H1 (cell line): ENCODE measurements around the gene CXXC5. TPM values are rescaled to one million over a fixed set of nuclear protein-coding genes. Genes with fewer than 3 reads are reported as not detected.

Source experiments
- CTCF ChIA-PET: fragments of 300-600 bp; sonication (Branson Sonifier 250); formaldehyde crosslinking; loops from one replicate; lab custom pipeline; 2021; ENCODE audit not compliant: partially characterized antibody; lab: Charles Lee
- POLR2A ChIA-PET: fragments of 300-600 bp; sonication (Branson Sonifier 250); formaldehyde crosslinking; loops from one replicate; lab custom pipeline; 2021; ENCODE audit warnings: inconsistent platforms; ENCODE audit not compliant: partially characterized antibody; lab: Charles Lee
- DNase-seq, 2 experiments: peaks; one replicate each; pipeline versions ENCODE4 v3.0.0 to v3.0.0-alpha.2; 2010 to 2022; ENCODE audit warnings: low spot score in 2 of 2, low read depth in 1 of 2, mixed read lengths in 1 of 2
- FAIRE-seq: peaks from 2 replicates; lab custom pipeline; 2011; peaks lifted over from hg19 to GRCh38; lab: Jason Lieb, UNC
- H2AFZ ChIP-seq: 2 replicates; pipeline ENCODE4 v1.8.1; 2012; ENCODE audit warnings: low read length, inconsistent platforms
- H2AK5ac ChIP-seq: 2 replicates; pipeline ENCODE4 v1.6.1; 2013; ENCODE audit warnings: low read depth, low read length
- H2BK120ac ChIP-seq: replicated peaks from 2 replicates; pipeline ENCODE3; 2013; ENCODE audit warnings: low read depth, low read length, inconsistent platforms
- H2BK12ac ChIP-seq: 2 replicates; pipeline ENCODE4 v1.6.1; 2013; ENCODE audit warnings: low read depth, low read length
- H2BK15ac ChIP-seq: 2 replicates; pipeline ENCODE4 v1.6.1; 2013; ENCODE audit warnings: low read length
- H2BK20ac ChIP-seq: 2 replicates; pipeline ENCODE4 v1.6.1; 2013; ENCODE audit warnings: low read length
- H2BK5ac ChIP-seq: 2 replicates; pipeline ENCODE4 v1.6.1; 2013; ENCODE audit warnings: low read depth, low read length
- H3K14ac ChIP-seq: 2 replicates; pipeline ENCODE4 v1.6.1; 2013; ENCODE audit warnings: inconsistent platforms; ENCODE audit not compliant: insufficient read length
- H3K18ac ChIP-seq: 2 replicates; pipeline ENCODE4 v1.6.1; 2013; ENCODE audit warnings: low read length; ENCODE audit errors: extremely low read depth
- H3K23ac ChIP-seq: 2 replicates; pipeline ENCODE4 v1.6.1; 2013; ENCODE audit warnings: inconsistent platforms; ENCODE audit not compliant: insufficient read length
- H3K23me2 ChIP-seq: 2 replicates; pipeline ENCODE4 v1.6.1; 2013; ENCODE audit warnings: low read depth, low read length
- H3K27ac ChIP-seq: 2 replicates; pipeline ENCODE4 v1.6.1; 2011; ENCODE audit warnings: low read depth, low read length, inconsistent platforms
- H3K27me3 ChIP-seq, 4 experiments: replicated peaks in 1 of 4; 1 replicate in 1 of 4; 2 replicates in 3 of 4; pipeline versions ENCODE4 v1.6.1 to v1.8.1; 2011 to 2013; ENCODE audit warnings: low read length in 3 of 4, mild to moderate bottlenecking in 3 of 4, inconsistent platforms in 2 of 4, mixed read lengths in 2 of 4, moderate library complexity in 1 of 4; ENCODE audit not compliant: control insufficient read depth in 3 of 4, insufficient read depth in 3 of 4; ENCODE audit errors: extremely low read depth in 1 of 4
- H3K36me3 ChIP-seq, 4 experiments: 2 replicates each; pipeline versions ENCODE4 v1.6.1 to v1.8.1; 2011 to 2013; ENCODE audit warnings: mild to moderate bottlenecking in 4 of 4, low read length in 3 of 4, moderate library complexity in 2 of 4, control low read depth in 1 of 4, inconsistent platforms in 1 of 4; ENCODE audit not compliant: insufficient read depth in 4 of 4, control insufficient read depth in 2 of 4
- H3K4ac ChIP-seq: replicated peaks from 2 replicates; pipeline ENCODE3; 2013; ENCODE audit warnings: low read length, low read depth, mixed read lengths, inconsistent platforms; ENCODE audit not compliant: insufficient read length
- H3K4me1 ChIP-seq, 4 experiments: replicated peaks in 1 of 4; 1 replicate in 1 of 4; 2 replicates in 3 of 4; pipeline versions ENCODE4 v1.6.1 to v1.8.1; 2011 to 2013; ENCODE audit warnings: low read length in 3 of 4, inconsistent platforms in 2 of 4, mixed read lengths in 1 of 4; ENCODE audit not compliant: insufficient read depth in 4 of 4, control insufficient read depth in 3 of 4
- H3K4me2 ChIP-seq, 2 experiments: 2 replicates each; pipeline versions ENCODE4 v1.6.1 to v1.8.1; 2011 to 2013; ENCODE audit warnings: low read depth in 2 of 2, low read length in 2 of 2, control low read depth in 1 of 2, inconsistent platforms in 1 of 2, mild to moderate bottlenecking in 1 of 2; ENCODE audit not compliant: insufficient read depth in 1 of 2
- H3K4me3 ChIP-seq, 4 experiments: fragments of 200-600, 300-600 bp in 1 of 4; sonication (generic), shearing (Covaris generic), sonication (Bioruptor Twin) in 1 of 4; 2 replicates each; pipeline versions ENCODE4 v1.5.1 to v1.8.1; 2011 to 2016; ENCODE audit warnings: low read length in 4 of 4, low read depth in 3 of 4, control low read depth in 2 of 4, inconsistent platforms in 2 of 4, mild to moderate bottlenecking in 2 of 4, mixed read lengths in 1 of 4, moderate library complexity in 1 of 4; ENCODE audit not compliant: insufficient read depth in 2 of 4; ENCODE audit errors: extremely low read depth in 1 of 4
- H3K56ac ChIP-seq: replicated peaks from 2 replicates; pipeline ENCODE3; 2013; ENCODE audit warnings: low read depth, mild to moderate bottlenecking, mixed read lengths, low read length, inconsistent platforms; ENCODE audit not compliant: insufficient read length
- H3K79me1 ChIP-seq: 2 replicates; pipeline ENCODE4 v1.6.1; 2013; ENCODE audit warnings: low read depth, low read length, control low read depth
- H3K79me2 ChIP-seq, 2 experiments: 2 replicates each; pipeline versions ENCODE4 v1.6.1 to v1.8.1; 2012 to 2013; ENCODE audit warnings: low read length in 2 of 2, mild to moderate bottlenecking in 2 of 2, inconsistent platforms in 1 of 2; ENCODE audit not compliant: insufficient read depth in 2 of 2, control insufficient read depth in 1 of 2
- H3K9ac ChIP-seq, 4 experiments: replicated peaks in 1 of 4; 1 replicate in 1 of 4; 2 replicates in 3 of 4; pipeline versions ENCODE4 v1.6.1 to v1.8.1; 2011 to 2013; ENCODE audit warnings: low read depth in 3 of 4, low read length in 3 of 4, control low read depth in 2 of 4, mild to moderate bottlenecking in 2 of 4, moderate library complexity in 2 of 4, inconsistent platforms in 1 of 4; ENCODE audit errors: extremely low read depth in 1 of 4
- H3K9me3 ChIP-seq, 2 experiments: 2 replicates each; pipeline versions ENCODE4 v1.6.1 to v1.8.1; 2012 to 2013; ENCODE audit warnings: mild to moderate bottlenecking in 2 of 2, moderate library complexity in 2 of 2, control low read depth in 1 of 2, inconsistent platforms in 1 of 2, low read depth in 1 of 2, low read length in 1 of 2, mixed read lengths in 1 of 2; ENCODE audit not compliant: insufficient read depth in 2 of 2
- H4K20me1 ChIP-seq, 2 experiments: replicated peaks in 1 of 2; 2 replicates each; pipeline versions ENCODE3 to v1.8.1; 2011 to 2013; ENCODE audit warnings: inconsistent platforms in 2 of 2, low read length in 2 of 2, mild to moderate bottlenecking in 1 of 2; ENCODE audit not compliant: insufficient read depth in 2 of 2, control insufficient read depth in 1 of 2
- H4K5ac ChIP-seq: 2 replicates; pipeline ENCODE4 v1.6.1; 2013; ENCODE audit warnings: low read length, low read depth, mixed read lengths, inconsistent platforms; ENCODE audit not compliant: insufficient read length
- H4K8ac ChIP-seq: 2 replicates; pipeline ENCODE4 v1.8.0; 2013; ENCODE audit warnings: mild to moderate bottlenecking, moderate library complexity, low read length, inconsistent platforms; ENCODE audit not compliant: insufficient read depth; ENCODE audit errors: extremely low read depth
- H4K91ac ChIP-seq: replicated peaks from 2 replicates; pipeline ENCODE3; 2013; ENCODE audit warnings: low read length, mixed read lengths, inconsistent platforms; ENCODE audit not compliant: insufficient read length
- ASH2L ChIP-seq: fragments of 200-600, 300-600 bp; sonication (generic); IDR thresholded peaks from one replicate; pipeline ENCODE4 v1.7.1; 2017; ENCODE audit warnings: low read length
- BCL11A ChIP-seq, 2 experiments: IDR thresholded peaks; one replicate each; pipeline ENCODE4 v1.6.1; 2011; ENCODE audit warnings: low read depth in 2 of 2, low read length in 2 of 2, mild to moderate bottlenecking in 2 of 2
- CBX8 ChIP-seq: fragments of 300-800, 300-1000 bp; sonication (generic); IDR thresholded peaks from 2 replicates; pipeline ENCODE4 v1.7.1; 2016; ENCODE audit warnings: low read depth, low read length, borderline replicate concordance
- CEBPB ChIP-seq: IDR thresholded peaks from 2 replicates; pipeline ENCODE4 v1.6.1; 2012; ENCODE audit warnings: low read depth, low read length
- CREB1 ChIP-seq: IDR thresholded peaks from 2 replicates; pipeline ENCODE4 v1.6.1; 2012; ENCODE audit warnings: inconsistent platforms
- KDM5A ChIP-seq: fragments of 200-600 bp; IDR thresholded peaks from 2 replicates; pipeline ENCODE4 v1.7.1; 2012; ENCODE audit warnings: mild to moderate bottlenecking, low read length, inconsistent platforms, mixed read lengths
- POLR2A ChIP-seq, 2 experiments: IDR thresholded peaks; 1 replicate in 1 of 2; 2 replicates in 1 of 2; pipeline ENCODE4 v1.6.1; 2011; ENCODE audit warnings: low read depth in 2 of 2, low read length in 2 of 2, mild to moderate bottlenecking in 2 of 2; ENCODE audit errors: control extremely low read depth in 1 of 2
- WGBS, 2 experiments: shearing (Covaris generic) in 1 of 2; methylation state at CpG; one replicate each; pipeline versions ENCODE4 v1.1.6 to v1.1.7; 2013 to 2015; ENCODE audit warnings: low lambda C conversion rate in 2 of 2, mixed read lengths in 2 of 2, inconsistent platforms in 1 of 2, low coverage in 1 of 2, missing lambda C conversion rate in 1 of 2; ENCODE audit not compliant: insufficient replicate concordance in 2 of 2, insufficient coverage in 1 of 2, insufficient read length in 1 of 2; ENCODE audit errors: extremely low coverage in 1 of 2, missing lambda C conversion rate in 1 of 2; 5-methylcytosine and 5-hydroxymethylcytosine counted together
- polyA plus RNA-seq, 7 experiments: library from polyadenylated mRNA; depleted of rRNA in 3 of 7; stranded (reverse) in 5 of 7; unstranded in 2 of 7; fragments of >200 nt in 5 of 7; fragments of 200-250 nt in 2 of 7; gene quantifications; 1 replicate in 5 of 7; 2 replicates in 1 of 7; 4 replicates in 1 of 7; pipeline versions ENCODE4 v1.2.1 to v1.2.3, GENCODE V29; 2011 to 2013; ENCODE audit warnings: missing spikeins in 2 of 7, mixed read lengths in 2 of 7
- total RNA-seq: library from RNA; stranded (reverse); fragmentation: NEBNext Ultra II Directional; extraction: Animal tissue kit (Norgen Biotek cat#: 25700); gene quantifications from 2 replicates; pipeline ENCODE4 v1.2.1, GENCODE V29; 2021

Gene CXXC5
- total and polyA plus RNA-seq, 2 of the 8 experiments (the other 6 are each of a cell fraction or from before 2014, with no cell fraction given), result 61.4 to 74.0 TPM

DNA sequence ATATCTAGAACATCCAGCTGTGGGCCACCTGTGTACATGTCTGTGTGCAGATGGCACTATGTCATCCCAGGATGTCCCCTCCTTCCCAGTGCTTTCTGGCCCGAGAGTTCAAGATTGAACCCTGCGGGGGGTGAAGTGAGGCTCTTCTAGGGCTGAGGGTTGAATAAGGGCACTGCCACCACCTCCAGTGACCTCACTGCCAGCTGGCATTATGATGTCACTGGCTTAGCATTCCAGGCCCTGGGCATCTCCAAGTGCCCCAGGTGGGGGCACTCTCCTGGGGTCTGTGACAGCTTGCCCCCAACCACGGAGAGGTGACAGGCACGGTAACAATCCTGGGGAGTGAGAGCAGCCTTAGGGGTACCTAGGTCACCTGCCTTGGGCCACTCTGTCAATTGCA is 27.1 kb downstream of the CXXC5 start:
- H3K27me3 ChIP-seq, result no peaks in the 10 kb centered on the region
- no peak overlapping the region for H4K91ac ChIP-seq
- peaks cover 6 to 41% (median 28%) of the 10 kb centered on the region in 4 experiments for H3K4me1 ChIP-seq
- no peak overlapping the region for H2BK12ac ChIP-seq
- no peak overlapping the region for H4K5ac ChIP-seq
- H2AFZ ChIP-seq, result no peak overlapping the region
- H2AK5ac ChIP-seq, result no peak overlapping the region
- no peaks in the 10 kb centered on the region for H3K23me2 ChIP-seq
- H4K20me1 ChIP-seq, result peaks cover 44 to 67% of the 10 kb centered on the region in 2 experiments
- FAIRE-seq (no peak), DNase-seq (no peak)
- TF ChIP-seq POLR2A (IDR thresholded peaks at IDR 0.05; ENCODE audit: control extremely low read depth in 1 of 2, low read depth in 2 of 2, low read length in 2 of 2), result no peak
- TF ChIP-seq BCL11A (IDR thresholded peaks at IDR 0.05; ENCODE audit: low read depth in 2 of 2, low read length in 2 of 2), result no peak
- no peak for TF ChIP-seq CBX8
- no peak for TF ChIP-seq CREB1
- no peak for TF ChIP-seq ASH2L
- TF ChIP-seq KDM5A, result no peak
- TF ChIP-seq CEBPB, result no peak
- peaks cover 45% of the 10 kb centered on the region for H3K79me1 ChIP-seq
- 0 out of 2 replicates have a peak overlapping the region, but pooled peaks have one; percentile 32 for H2BK20ac ChIP-seq
- no peak overlapping the region for H3K18ac ChIP-seq
- POLR2A ChIA-PET, result interaction anchor here (0.6 to 3.4 kb wide), 5 partner anchors 10 to 33 kb away, joined by 3 to 12 read pairs (median 5); no protein-coding TSS in a partner anchor
- H3K9me3 ChIP-seq, result no peaks in the 10 kb centered on the region
- no peak overlapping the region for H3K4ac ChIP-seq
- no peak overlapping the region for H3K9ac ChIP-seq
- no peak overlapping the region for H2BK120ac ChIP-seq
- H3K36me3 ChIP-seq, result peaks cover 0 to 2% (median under 1%) of the 10 kb centered on the region in 4 experiments; a peak in 3 of 8 replicates
- no peak overlapping the region for H3K56ac ChIP-seq
- H2BK15ac ChIP-seq, result no peak overlapping the region
- H2BK5ac ChIP-seq, result 0 out of 2 replicates have a peak overlapping the region, but pooled peaks have one; percentile 40
- 88% methylated on average over 4 of the region's 4 CpGs; no CpG with 5 or more reads in 1 of the 2 experiments for WGBS, 2 experiments
- H3K4me3 ChIP-seq, result no peak overlapping the region
- H3K4me2 ChIP-seq, result no peak overlapping the region
- no peak overlapping the region for H3K14ac ChIP-seq
- H3K27ac ChIP-seq, result no peak overlapping the region
- H4K8ac ChIP-seq, result no peak overlapping the region
- H3K79me2 ChIP-seq, result peaks cover 8 to 75% of the 10 kb centered on the region in 2 experiments
- CTCF ChIA-PET, result interaction anchor here (0.6 to 17.2 kb wide), 8 partner anchors 9 to 43 kb away, joined by 3 to 171 read pairs (median 7); no protein-coding TSS in a partner anchor
- H3K23ac ChIP-seq, result no peak overlapping the region
